Loucy (cell line): ENCODE results near the gene COL9A1.

Source experiments
- EZH2phosphoT487 ChIP-seq: fragments of 200-600 bp; IDR thresholded peaks from 2 replicates; pipeline ENCODE4 v1.6.1; 2018; ENCODE audit warnings: antibody characterized with exemption, mild to moderate bottlenecking, moderate library complexity, borderline replicate concordance
- TF ChIP-seq, protein P1 (sequence below): fragments of 200-600 bp; sonication (generic); conservative IDR thresholded peaks from 2 replicates; pipeline ENCODE4 v1.5.1; 2014; ENCODE audit warnings: mild to moderate bottlenecking, antibody characterized with exemption, low read length

DNA sequence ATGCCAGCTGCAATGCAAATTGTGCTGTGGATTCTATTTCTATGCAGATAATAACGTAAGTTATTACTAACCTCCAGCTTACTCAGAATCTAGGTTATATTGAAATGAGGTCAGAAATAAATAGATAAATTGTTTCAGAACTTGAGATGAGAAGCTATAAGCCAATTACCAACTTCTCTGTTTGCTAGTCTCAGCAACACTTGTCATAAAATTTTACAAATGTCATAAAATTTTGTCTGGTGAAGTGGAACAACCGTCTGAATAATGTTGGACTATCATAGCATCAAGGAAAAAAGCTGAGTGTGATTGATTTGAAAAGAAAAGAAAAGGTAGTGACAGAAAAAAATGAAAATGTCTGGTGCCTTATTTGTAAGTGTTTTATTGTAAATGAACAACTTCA lies 36.7 kb downstream of the COL9A1 start:
- TF ChIP-seq, protein P1, sequence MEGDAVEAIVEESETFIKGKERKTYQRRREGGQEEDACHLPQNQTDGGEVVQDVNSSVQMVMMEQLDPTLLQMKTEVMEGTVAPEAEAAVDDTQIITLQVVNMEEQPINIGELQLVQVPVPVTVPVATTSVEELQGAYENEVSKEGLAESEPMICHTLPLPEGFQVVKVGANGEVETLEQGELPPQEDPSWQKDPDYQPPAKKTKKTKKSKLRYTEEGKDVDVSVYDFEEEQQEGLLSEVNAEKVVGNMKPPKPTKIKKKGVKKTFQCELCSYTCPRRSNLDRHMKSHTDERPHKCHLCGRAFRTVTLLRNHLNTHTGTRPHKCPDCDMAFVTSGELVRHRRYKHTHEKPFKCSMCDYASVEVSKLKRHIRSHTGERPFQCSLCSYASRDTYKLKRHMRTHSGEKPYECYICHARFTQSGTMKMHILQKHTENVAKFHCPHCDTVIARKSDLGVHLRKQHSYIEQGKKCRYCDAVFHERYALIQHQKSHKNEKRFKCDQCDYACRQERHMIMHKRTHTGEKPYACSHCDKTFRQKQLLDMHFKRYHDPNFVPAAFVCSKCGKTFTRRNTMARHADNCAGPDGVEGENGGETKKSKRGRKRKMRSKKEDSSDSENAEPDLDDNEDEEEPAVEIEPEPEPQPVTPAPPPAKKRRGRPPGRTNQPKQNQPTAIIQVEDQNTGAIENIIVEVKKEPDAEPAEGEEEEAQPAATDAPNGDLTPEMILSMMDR, result no peak
- TF ChIP-seq EZH2phosphoT487, result no peak
